GM19397 (cell line): ENCODE data around the gene SIRT3.
"Not testable (repeated sequence)": the region's sequence is repeated elsewhere in the genome, so short reads cannot be mapped to it uniquely, and the experiment has no call there.

Source experiments
- ATAC-seq: cut with Tn5 transposase; IDR thresholded peaks from one replicate; pipeline ENCODE4 v1.9.1; 2021; ENCODE audit warnings: mild to moderate bottlenecking, moderate library complexity; ENCODE audit not compliant: unreplicated experiment

Gene SIRT3

DNA sequence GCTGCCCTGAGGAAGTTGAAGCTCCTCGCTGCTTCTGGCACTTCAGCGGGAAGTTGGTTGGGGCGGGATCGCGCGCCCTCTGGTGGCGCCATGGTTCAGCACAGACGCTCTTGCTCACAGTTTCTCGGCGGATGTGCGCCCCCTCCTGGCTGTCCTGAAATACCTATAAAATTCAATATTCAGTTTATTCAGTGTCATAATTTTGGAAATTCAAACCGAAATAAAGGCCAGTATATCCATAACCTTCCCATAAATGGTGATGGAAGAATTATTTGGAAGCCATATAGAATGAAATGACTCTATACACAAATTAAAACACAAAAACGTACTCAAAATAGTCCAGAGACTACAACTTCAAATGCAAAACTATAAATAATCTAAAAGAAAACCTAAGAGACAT is 55.9 kb downstream of the SIRT3 start:
- ATAC-seq, result not testable (repeated sequence)
